Activated T-helper 17 cell treated with anti-CD3 and anti-CD28 coated beads, Interleukin-2, amount 50 U/mL, for 72 hours (primary cell): ENCODE data around the gene AUP1. TPM values are rescaled to one million over a fixed set of nuclear protein-coding genes. Genes with fewer than 3 reads are reported as not detected.

Experiments
- ATAC-seq: fragments of 150-1000 bp; cut with Tn5 transposase; replicated peaks from 2 replicates; pipeline ENCODE4 v1.10.0; 2021; ENCODE audit warnings: mild to moderate bottlenecking, moderate library complexity
- H3K27ac Mint-ChIP-seq: one replicate; pipeline ENCODE4 v1.8.0; 2022; ENCODE audit warnings: mixed read lengths
- H3K27me3 Mint-ChIP-seq: one replicate; pipeline ENCODE4 v1.8.0; 2022; ENCODE audit warnings: mixed read lengths
- H3K36me3 Mint-ChIP-seq: one replicate; pipeline ENCODE4 v1.8.0; 2022; ENCODE audit warnings: low read depth, mild to moderate bottlenecking, mixed read lengths
- H3K4me1 Mint-ChIP-seq: one replicate; pipeline ENCODE4 v1.8.0; 2022; ENCODE audit warnings: mixed read lengths
- H3K4me3 Mint-ChIP-seq: one replicate; pipeline ENCODE4 v1.8.0; 2022; ENCODE audit warnings: mild to moderate bottlenecking, mixed read lengths
- H3K9me3 Mint-ChIP-seq: one replicate; pipeline ENCODE4 v1.8.0; 2022; ENCODE audit warnings: mixed read lengths
- total RNA-seq, 2 donors: library from RNA; stranded (reverse); gene quantifications; one replicate each; pipeline ENCODE4 v1.2.3, GENCODE V29; 2022

AUP1 gene
- total RNA-seq, 2 donors from 2014 or later = 72.2 to 116 TPM

- H3K36me3 Mint-ChIP-seq = peaks cover 29% of the 10 kb centered on the region
- H3K27me3 Mint-ChIP-seq = peaks cover 24% of the 10 kb centered on the region
- no peak overlapping the region for H3K4me3 Mint-ChIP-seq
- peaks cover 17% of the 10 kb centered on the region for H3K4me1 Mint-ChIP-seq
- ATAC-seq = no peak
- no peaks in the 10 kb centered on the region for H3K9me3 Mint-ChIP-seq
- H3K27ac Mint-ChIP-seq = no peak overlapping the region
Measured at GRCh38 chr2:74534411-74534810, 4.9 kb upstream of the AUP1 start.

GRCh38 chr2:74533464-74533863 is 4.0 kb upstream of the AUP1 start:
- H3K27ac Mint-ChIP-seq = no peak overlapping the region
- H3K36me3 Mint-ChIP-seq = peaks cover 38% of the 10 kb centered on the region
- no peak for ATAC-seq
- peaks cover 14% of the 10 kb centered on the region for H3K27me3 Mint-ChIP-seq
- H3K9me3 Mint-ChIP-seq = no peaks in the 10 kb centered on the region
- no peak overlapping the region for H3K4me3 Mint-ChIP-seq
- H3K4me1 Mint-ChIP-seq = peaks cover 17% of the 10 kb centered on the region

GRCh38 chr2:74532222-74532621 is 2.7 kb upstream of the AUP1 start:
- peaks cover 17% of the 10 kb centered on the region for H3K4me1 Mint-ChIP-seq
- peaks cover 3% of the 10 kb centered on the region for H3K27me3 Mint-ChIP-seq
- H3K36me3 Mint-ChIP-seq = peaks cover 51% of the 10 kb centered on the region
- ATAC-seq = no peak
- H3K9me3 Mint-ChIP-seq = no peaks in the 10 kb centered on the region
- H3K27ac Mint-ChIP-seq = no peak overlapping the region
- H3K4me3 Mint-ChIP-seq = peak overlapping the region; percentile 98

GRCh38 chr2:74531666-74532065 is 2.2 kb upstream of the AUP1 start:
- no peak for ATAC-seq
- Mint-ChIP-seq H3K4me3 (peak overlapping the region; percentile 98), H3K27me3 (no peaks in the 10 kb centered on the region), H3K4me1 (peaks cover 17% of the 10 kb centered on the region), H3K27ac (peak overlapping the region; percentile 55), H3K36me3 (peaks cover 56% of the 10 kb centered on the region), H3K9me3 (no peaks in the 10 kb centered on the region)

GRCh38 chr2:74530239-74531187 is 1.0 kb upstream of the AUP1 start:
- ATAC-seq = peak; percentile 70
- Mint-ChIP-seq H3K27ac (peak overlapping the region; percentile 55), H3K27me3 (no peaks in the 10 kb centered on the region), H3K36me3 (peaks cover 65% of the 10 kb centered on the region), H3K4me1 (peaks cover 21% of the 10 kb centered on the region), H3K9me3 (no peaks in the 10 kb centered on the region), H3K4me3 (peak overlapping the region; percentile 98)

GRCh38 chr2:74528600-74529356 is 728 bp downstream of the AUP1 start:
- peaks cover 65% of the 10 kb centered on the region for H3K36me3 Mint-ChIP-seq
- peak overlapping the region; percentile 98 for H3K4me3 Mint-ChIP-seq
- H3K9me3 Mint-ChIP-seq = no peaks in the 10 kb centered on the region
- no peaks in the 10 kb centered on the region for H3K27me3 Mint-ChIP-seq
- H3K4me1 Mint-ChIP-seq = peaks cover 21% of the 10 kb centered on the region
- peak overlapping the region; percentile 97 for H3K27ac Mint-ChIP-seq
- ATAC-seq = peak; percentile 1

GRCh38 chr2:74527741-74528140 is 1.8 kb downstream of the AUP1 start:
- peaks cover 63% of the 10 kb centered on the region for H3K36me3 Mint-ChIP-seq
- peaks cover 21% of the 10 kb centered on the region for H3K4me1 Mint-ChIP-seq
- H3K9me3 Mint-ChIP-seq = no peaks in the 10 kb centered on the region
- H3K27ac Mint-ChIP-seq = peak overlapping the region; percentile 97
- no peak for ATAC-seq
- H3K27me3 Mint-ChIP-seq = no peaks in the 10 kb centered on the region
- peak overlapping the region; percentile 98 for H3K4me3 Mint-ChIP-seq

- Mint-ChIP-seq H3K36me3 (peaks cover 53% of the 10 kb centered on the region), H3K27ac (no peak overlapping the region), H3K9me3 (no peaks in the 10 kb centered on the region), H3K4me3 (no peak overlapping the region), H3K4me1 (peaks cover 16% of the 10 kb centered on the region), H3K27me3 (no peaks in the 10 kb centered on the region)
- no peak for ATAC-seq
Measured at GRCh38 chr2:74526649-74527230, 2.8 kb downstream of the AUP1 start.

GRCh38 chr2:74525717-74526648 is 3.5 kb downstream of the AUP1 start, which contains the start of gene DQX1:
TSS of gene DQX1 (minus strand) at chr2:74526231. CDS start at chr2:74525729, 502 bp downstream.
- peaks cover 8% of the 10 kb centered on the region for H3K4me1 Mint-ChIP-seq
- H3K27me3 Mint-ChIP-seq = no peaks in the 10 kb centered on the region
- no peak for ATAC-seq
- H3K36me3 Mint-ChIP-seq = peaks cover 45% of the 10 kb centered on the region
- no peak within 1 kb of the TSS for H3K4me3 Mint-ChIP-seq
- H3K9me3 Mint-ChIP-seq = no peaks in the 10 kb centered on the region
- no peak within 1 kb of the TSS for H3K27ac Mint-ChIP-seq

- Mint-ChIP-seq H3K27me3 (peaks cover 3% of the 10 kb centered on the region), H3K9me3 (no peaks in the 10 kb centered on the region), H3K36me3 (peaks cover 38% of the 10 kb centered on the region), H3K27ac (no peak overlapping the region), H3K4me3 (no peak overlapping the region), H3K4me1 (peaks cover 4% of the 10 kb centered on the region)
- ATAC-seq = no peak
Measured at GRCh38 chr2:74524955-74525716, 4.4 kb downstream of the AUP1 start.

- no peak overlapping the region for H3K27ac Mint-ChIP-seq
- no peaks in the 10 kb centered on the region for H3K9me3 Mint-ChIP-seq
- H3K4me1 Mint-ChIP-seq = peaks cover 4% of the 10 kb centered on the region
- no peak for ATAC-seq
- peaks cover 32% of the 10 kb centered on the region for H3K36me3 Mint-ChIP-seq
- peaks cover 8% of the 10 kb centered on the region for H3K27me3 Mint-ChIP-seq
- H3K4me3 Mint-ChIP-seq = no peak overlapping the region
Measured at GRCh38 chr2:74524005-74524404, 5.5 kb downstream of the AUP1 start.

- Mint-ChIP-seq H3K9me3 (no peaks in the 10 kb centered on the region), H3K36me3 (peaks cover 17% of the 10 kb centered on the region), H3K4me3 (no peak overlapping the region), H3K27ac (no peak overlapping the region), H3K4me1 (peaks cover 4% of the 10 kb centered on the region), H3K27me3 (peaks cover 22% of the 10 kb centered on the region)
- ATAC-seq = no peak
Measured at GRCh38 chr2:74522516-74522915, 7.0 kb downstream of the AUP1 start.

- Mint-ChIP-seq H3K36me3 (no peaks in the 10 kb centered on the region), H3K27ac (no peak overlapping the region), H3K4me1 (no peaks in the 10 kb centered on the region), H3K4me3 (peak overlapping the region; percentile 84), H3K9me3 (no peaks in the 10 kb centered on the region), H3K27me3 (peaks cover 35% of the 10 kb centered on the region)
- no peak for ATAC-seq
Measured at GRCh38 chr2:74516650-74517049, 12.9 kb downstream of the AUP1 start.
